Erythroblast (primary cell): Measurements from ENCODE around the gene DAPK2.

Source experiments
- DNase-seq, 2 experiments: peaks; one replicate each; lab custom pipeline; 2025; lab: John Stamatoyannopoulos, UW
- GATA1 ChIP-seq: IDR thresholded peaks from 2 replicates; pipeline ENCODE4 v1.6.1; 2011; ENCODE audit warnings: low read depth, mild to moderate bottlenecking, control low read depth, low read length, moderate library complexity
- POLR2A ChIP-seq: IDR thresholded peaks from 2 replicates; pipeline ENCODE4 v1.6.1; 2011; ENCODE audit warnings: mild to moderate bottlenecking, low read length

Gene DAPK2

GRCh38 chr15:63950911-63951481 is 95.3 kb downstream of the DAPK2 start:
- no peak for DNase-seq
- TF ChIP-seq POLR2A (no peak), GATA1 (no peak)

GRCh38 chr15:63948971-63949370 is 97.3 kb downstream of the DAPK2 start:
- no peak for DNase-seq
- TF ChIP-seq GATA1 (no peak), POLR2A (no peak)

GRCh38 chr15:63948436-63948835 is 97.8 kb downstream of the DAPK2 start:
- no peak for DNase-seq
- TF ChIP-seq GATA1 (no peak), POLR2A (no peak)

GRCh38 chr15:63947228-63947627 is 99.1 kb downstream of the DAPK2 start:
- no peak for DNase-seq
- TF ChIP-seq POLR2A (no peak), GATA1 (no peak)

GRCh38 chr15:63946524-63947065 is 99.7 kb downstream of the DAPK2 start:
- no peak for DNase-seq
- TF ChIP-seq POLR2A (no peak), GATA1 (no peak)

GRCh38 chr15:63945838-63946298 is 100.4 kb downstream of the DAPK2 start:
- TF ChIP-seq POLR2A (no peak), GATA1 (no peak)
- no peak for DNase-seq

- no peak for TF ChIP-seq GATA1
- no peak for TF ChIP-seq POLR2A
- peak; percentile 50 to 69 for DNase-seq
These were observed 101.1 kb downstream of the DAPK2 start for GRCh38 chr15:63945007-63945788.

GRCh38 chr15:63944681-63944955 is 101.7 kb downstream of the DAPK2 start:
- TF ChIP-seq POLR2A (no peak), GATA1 (no peak)
- no peak for DNase-seq

GRCh38 chr15:63943829-63944680 is 102.2 kb downstream of the DAPK2 start:
- DNase-seq: no peak

GRCh38 chr15:63942486-63943365 is 103.6 kb downstream of the DAPK2 start:
- TF ChIP-seq POLR2A (no peak), GATA1 (no peak)
- no peak for DNase-seq

More at GRCh38 chr15:63943829-63944680, 102.2 kb downstream of the DAPK2 start:
- TF ChIP-seq GATA1: no peak
- no peak for TF ChIP-seq POLR2A

GRCh38 chr15:63941698-63942465 is 104.4 kb downstream of the DAPK2 start:
- TF ChIP-seq POLR2A (no peak), GATA1 (no peak)
- DNase-seq: no peak

- no peak for TF ChIP-seq POLR2A
- TF ChIP-seq GATA1: no peak
- no peak for DNase-seq
These were observed 105.2 kb downstream of the DAPK2 start for GRCh38 chr15:63940966-63941620.
